ENCODE data around the gene SYT8.

The SYT8 gene

GRCh38 chr11:1844221-1845094 is 9.7 kb downstream of the SYT8 start:
- DNase-seq (ENCODE audit: low read depth in 4 of 4, low spot score in 1 of 4): no peak

GRCh38 chr11:1845095-1845429 is 10.3 kb downstream of the SYT8 start:
- DNase-seq (ENCODE audit: low read depth in 4 of 4, low spot score in 1 of 4): no peak

- no peak for DNase-seq (ENCODE audit: low read depth in 4 of 4, low spot score in 1 of 4)
Measured at GRCh38 chr11:1845561-1846452, 11.0 kb downstream of the SYT8 start.

GRCh38 chr11:1846453-1846932 is 11.7 kb downstream of the SYT8 start:
- no peak for DNase-seq (ENCODE audit: low read depth in 4 of 4, low spot score in 1 of 4)

DNA sequence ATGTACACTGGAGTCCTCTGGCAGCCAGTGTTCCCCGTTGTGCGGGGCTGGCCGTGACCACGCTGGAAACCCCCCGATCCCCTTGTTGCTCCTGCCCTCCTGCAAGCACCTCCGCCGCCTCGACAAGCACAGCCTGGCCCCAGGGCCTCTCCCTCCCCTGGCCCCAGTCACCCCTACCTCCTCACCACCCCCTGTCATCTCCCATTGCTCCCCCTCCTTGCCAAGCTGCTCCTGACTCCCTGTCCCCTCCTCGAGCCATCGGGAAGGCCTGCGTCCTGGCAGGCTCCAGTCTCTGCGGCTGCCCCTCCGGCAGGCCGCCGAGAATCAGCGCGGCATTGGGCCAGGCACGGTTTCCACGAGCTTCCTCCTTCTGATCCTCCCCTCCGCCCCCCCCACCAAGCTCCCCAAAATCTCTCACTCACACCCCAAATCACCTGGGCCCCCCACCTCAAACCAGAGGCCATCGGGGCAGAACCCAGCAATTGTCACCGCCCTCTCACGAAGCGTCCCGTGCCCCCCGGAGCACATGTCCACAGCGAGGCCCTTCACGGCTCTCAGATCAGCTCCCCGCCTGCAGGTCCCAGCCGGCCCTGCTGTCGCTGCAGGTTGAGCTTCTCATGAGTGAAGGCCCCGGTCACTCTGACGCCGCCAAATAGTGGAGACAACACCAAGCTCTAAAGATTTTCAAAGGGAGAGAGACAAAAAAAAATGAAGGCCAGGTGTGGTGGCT is 12.4 kb downstream of the SYT8 start:
- no peak for DNase-seq (ENCODE audit: low read depth in 4 of 4, low spot score in 1 of 4)

GRCh38 chr11:1847926-1848639 is 13.3 kb downstream of the SYT8 start:
- no peak for DNase-seq (ENCODE audit: low read depth in 4 of 4, low spot score in 1 of 4)

DNA sequence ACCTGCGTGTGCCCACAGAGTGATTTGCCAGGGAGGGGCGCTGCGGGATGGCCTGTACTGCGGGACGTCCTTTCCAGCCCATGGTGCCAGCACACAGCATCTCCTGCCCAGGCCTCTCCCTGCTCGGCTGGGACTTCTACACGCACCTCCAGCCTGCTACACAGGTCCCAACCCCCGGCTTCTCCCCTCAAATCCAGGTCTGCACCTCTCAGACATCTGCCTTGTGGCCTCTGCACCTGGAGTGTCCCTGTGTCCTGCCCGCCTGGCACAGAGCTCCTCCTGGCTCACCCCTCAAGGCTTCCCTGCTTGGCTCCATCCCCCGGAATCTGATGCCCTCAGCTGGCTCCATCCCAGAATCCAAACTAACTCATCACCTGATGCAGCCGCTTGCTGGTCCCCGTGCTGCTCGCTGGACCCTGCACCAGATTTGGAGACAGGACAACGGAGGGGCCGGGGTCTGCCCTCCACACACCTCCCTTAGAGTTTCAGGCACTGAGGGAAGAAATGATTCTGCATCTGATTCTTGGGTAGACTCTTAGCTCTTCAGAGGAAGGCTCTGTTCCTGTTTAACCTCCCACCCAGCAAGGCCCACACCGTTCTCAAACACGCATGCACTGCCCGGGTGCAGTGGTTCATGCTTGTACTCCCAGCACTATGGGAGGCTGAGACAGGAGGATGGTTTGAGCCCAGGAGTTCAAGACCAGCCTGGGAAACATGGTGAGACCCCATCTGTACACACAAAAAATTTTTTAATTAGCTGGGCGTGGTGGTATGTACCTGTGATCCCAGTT is 14.0 kb downstream of the SYT8 start:
- no peak for DNase-seq (ENCODE audit: low read depth in 4 of 4, low spot score in 1 of 4)

GRCh38 chr11:1851468-1852180 is 16.8 kb downstream of the SYT8 start:
- DNase-seq (ENCODE audit: low read depth in 4 of 4, low spot score in 1 of 4): no peak

GRCh38 chr11:1852271-1852876 is 17.6 kb downstream of the SYT8 start:
- DNase-seq (ENCODE audit: low read depth in 4 of 4, low spot score in 1 of 4): no peak

DNA sequence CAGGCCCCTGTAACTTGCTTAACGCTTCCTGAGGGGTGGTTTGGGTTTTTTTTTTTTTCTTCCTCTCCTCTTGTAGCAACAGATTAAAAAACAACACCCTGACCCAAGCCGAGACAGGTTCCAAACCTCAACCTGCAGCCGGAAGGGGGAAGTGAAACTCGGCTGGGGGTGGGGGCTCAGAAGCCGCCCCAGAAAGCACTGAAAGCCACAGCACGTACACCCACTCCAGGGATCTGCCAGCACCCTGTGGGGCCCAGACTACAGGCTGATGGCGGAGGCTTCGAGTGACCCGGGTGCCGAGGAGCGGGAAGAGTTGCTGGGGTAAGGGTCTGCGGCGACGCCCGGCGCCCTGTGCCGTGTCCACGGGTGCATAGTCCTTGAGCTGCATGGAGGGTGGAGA is 18.1 kb downstream of the SYT8 start, which contains the start of gene LSP1:
Gene LSP1 (plus strand): TSS at position 208 of the 400 bp plus-strand sequence. CDS start 61 bp downstream, at position 269.
- peak; percentile 46 to 78 (median 54) for DNase-seq (ENCODE audit: low read depth in 4 of 4, low spot score in 1 of 4)

- DNase-seq (ENCODE audit: low read depth in 4 of 4, low spot score in 1 of 4): no peak
Measured at GRCh38 chr11:1853376-1854131, 18.8 kb downstream of the SYT8 start.

DNA sequence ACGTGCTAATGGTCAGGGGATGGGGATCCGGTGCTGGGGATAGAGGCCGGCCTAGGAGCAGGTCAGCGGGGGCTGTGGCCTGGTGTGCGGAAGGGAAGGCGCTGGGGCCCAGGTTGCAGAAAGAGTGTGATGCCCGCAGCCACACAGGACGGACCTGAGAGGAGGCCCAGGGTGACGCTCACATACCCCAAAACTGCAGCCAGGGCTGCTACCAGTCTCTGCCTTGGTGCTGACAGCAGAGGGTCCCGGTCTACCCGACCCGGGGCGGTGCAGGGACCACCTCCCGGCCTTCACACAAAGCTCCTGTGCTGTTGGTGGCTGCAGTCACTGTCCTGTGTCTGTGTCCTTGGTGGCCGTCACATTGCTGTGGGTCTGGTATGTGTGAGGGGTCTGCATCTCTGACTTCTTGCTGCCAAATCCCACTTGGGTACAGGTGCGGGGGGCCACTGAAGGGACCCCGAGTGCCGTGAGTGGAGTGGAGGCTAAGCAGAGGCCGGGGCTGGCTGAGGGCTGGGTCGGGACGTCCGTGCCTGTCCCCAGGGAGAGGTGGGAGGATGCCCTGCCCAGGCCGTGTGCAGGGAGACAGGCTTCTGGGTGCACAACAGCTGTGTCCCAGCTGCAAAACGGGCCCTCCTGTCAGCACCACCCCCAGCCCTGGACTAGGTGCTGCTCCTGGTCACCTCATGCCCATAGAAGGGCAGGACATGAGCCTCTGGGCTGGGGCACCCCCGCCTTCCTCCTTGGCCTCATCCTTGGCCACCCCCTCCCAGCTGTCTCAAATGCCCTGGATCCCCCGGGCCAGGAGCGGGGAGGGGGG is 19.6 kb downstream of the SYT8 start:
- DNase-seq (ENCODE audit: low read depth in 4 of 4, low spot score in 1 of 4): no peak

- DNase-seq (ENCODE audit: low read depth in 4 of 4, low spot score in 1 of 4): no peak
Measured at GRCh38 chr11:1854949-1855885, 20.4 kb downstream of the SYT8 start.

DNA sequence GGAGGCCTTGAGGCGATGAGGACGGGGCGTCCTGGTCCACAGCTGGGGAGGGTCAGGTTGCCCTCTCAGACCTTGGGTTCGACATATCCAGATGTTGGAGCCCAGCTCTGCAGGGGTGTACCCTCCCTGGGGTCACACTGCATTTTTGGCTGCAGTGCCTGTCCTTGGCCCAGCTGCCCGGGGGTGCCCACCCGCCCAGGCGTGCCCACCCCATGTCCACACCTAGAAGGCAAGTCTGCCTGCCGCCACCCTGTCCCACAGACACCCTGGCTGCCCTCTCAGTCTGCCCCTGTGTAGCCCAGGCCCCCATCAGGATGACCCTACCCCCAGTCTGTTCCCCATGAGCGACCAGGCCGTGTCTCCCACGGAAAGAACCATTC is 21.1 kb downstream of the SYT8 start:
- DNase-seq (ENCODE audit: low read depth in 4 of 4, low spot score in 1 of 4): no peak

DNA sequence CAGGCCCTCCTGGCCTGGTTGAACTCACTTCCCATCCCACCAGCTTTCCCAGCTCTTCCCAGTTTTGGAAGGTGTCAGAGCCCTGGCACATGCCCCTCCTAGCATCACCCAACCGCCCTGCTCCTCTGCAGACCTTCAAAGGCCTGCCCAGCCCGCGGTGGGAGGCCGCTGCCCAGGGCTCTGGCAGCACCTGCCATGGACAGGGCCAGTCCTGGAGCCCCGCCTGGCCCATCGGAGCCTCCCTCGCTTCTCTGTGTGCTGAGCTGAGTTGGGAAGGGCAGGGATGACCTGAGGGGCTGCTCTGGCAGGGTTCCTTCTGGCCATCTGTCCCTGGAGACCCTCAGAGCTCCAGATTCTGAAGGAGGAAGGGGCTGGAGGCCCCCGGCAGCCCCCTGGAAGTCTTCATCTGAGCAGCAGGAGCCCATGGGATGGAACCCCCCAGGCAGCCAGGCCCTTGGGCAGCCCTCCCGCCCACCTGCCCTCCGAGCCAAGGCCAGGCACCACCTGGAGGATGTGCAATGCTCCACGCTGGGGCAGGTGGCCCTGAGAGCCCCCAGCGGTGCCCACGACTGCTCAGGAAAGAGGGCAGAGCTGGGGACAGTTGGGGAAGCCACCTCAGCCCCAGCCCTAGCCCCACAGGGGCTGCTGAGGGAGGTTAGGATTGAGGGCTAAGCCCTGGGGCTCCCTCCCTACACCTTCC is 21.7 kb downstream of the SYT8 start:
- no peak for DNase-seq (ENCODE audit: low read depth in 4 of 4, low spot score in 1 of 4)

- DNase-seq (ENCODE audit: low read depth in 4 of 4, low spot score in 1 of 4): no peak
Measured at GRCh38 chr11:1857064-1857463, 22.3 kb downstream of the SYT8 start.

All from stimulated activated CD4-positive, alpha-beta T cell treated with anti-CD3 and anti-CD28 coated beads, Interleukin-1b, Interleukin-23, amount 100 ng/mL, for 24 hours (primary cell).